NCI-H2227 treated with DMSO at 0.1 percent for 48 hours (cell line): Measurements from ENCODE around the gene JMJD1C.
"Not testable (repeated sequence)": the region's sequence is repeated elsewhere in the genome, so short reads cannot be mapped to it uniquely, and the experiment has no call there.

Experiments
- DNase-seq: peaks from one replicate; lab custom pipeline; 2025; lab: John Stamatoyannopoulos, UW

The JMJD1C gene

GRCh38 chr10:63258920-63259678 is 206.7 kb downstream of the JMJD1C start:
- no peak for DNase-seq

- no peak for DNase-seq
Measured at GRCh38 chr10:63257778-63258177, 208.0 kb downstream of the JMJD1C start.

- DNase-seq: no peak
Measured at GRCh38 chr10:63256009-63256773, 209.6 kb downstream of the JMJD1C start.

GRCh38 chr10:63255316-63255715 is 210.5 kb downstream of the JMJD1C start:
- no peak for DNase-seq

GRCh38 chr10:63253040-63253439 is 212.7 kb downstream of the JMJD1C start:
- DNase-seq: no peak

- no peak for DNase-seq
Measured at GRCh38 chr10:63252095-63252762, 213.5 kb downstream of the JMJD1C start.

- DNase-seq: no peak
Measured at GRCh38 chr10:63250032-63250431, 215.7 kb downstream of the JMJD1C start.

GRCh38 chr10:63247771-63248170 is 218.0 kb downstream of the JMJD1C start:
- no peak for DNase-seq

GRCh38 chr10:63246356-63246755 is 219.4 kb downstream of the JMJD1C start:
- DNase-seq: no peak

GRCh38 chr10:63241841-63242281 is 223.9 kb downstream of the JMJD1C start:
- DNase-seq: no peak

- no peak for DNase-seq
Measured at GRCh38 chr10:63240807-63241206, 225.0 kb downstream of the JMJD1C start.

- no peak for DNase-seq
Measured at GRCh38 chr10:63238501-63238900, 227.3 kb downstream of the JMJD1C start.

GRCh38 chr10:63237396-63237795 is 228.4 kb downstream of the JMJD1C start:
- no peak for DNase-seq

GRCh38 chr10:63236113-63236935 is 229.5 kb downstream of the JMJD1C start:
- no peak for DNase-seq

GRCh38 chr10:63235136-63235535 is 230.6 kb downstream of the JMJD1C start:
- DNase-seq: not testable (repeated sequence)

- DNase-seq: no peak
Measured at GRCh38 chr10:63229161-63229560, 236.6 kb downstream of the JMJD1C start.

- no peak for DNase-seq
Measured at GRCh38 chr10:63228237-63228636, 237.5 kb downstream of the JMJD1C start.

- no peak for DNase-seq
Measured at GRCh38 chr10:63227207-63227895, 238.4 kb downstream of the JMJD1C start.

GRCh38 chr10:63224241-63224640 is 241.5 kb downstream of the JMJD1C start:
- DNase-seq: no peak

- no peak for DNase-seq
Measured at GRCh38 chr10:63221950-63222349, 243.8 kb downstream of the JMJD1C start.

GRCh38 chr10:63219749-63220148 is 246.0 kb downstream of the JMJD1C start:
- DNase-seq: no peak
